ENCODE data around the gene LEPR.

DNA sequence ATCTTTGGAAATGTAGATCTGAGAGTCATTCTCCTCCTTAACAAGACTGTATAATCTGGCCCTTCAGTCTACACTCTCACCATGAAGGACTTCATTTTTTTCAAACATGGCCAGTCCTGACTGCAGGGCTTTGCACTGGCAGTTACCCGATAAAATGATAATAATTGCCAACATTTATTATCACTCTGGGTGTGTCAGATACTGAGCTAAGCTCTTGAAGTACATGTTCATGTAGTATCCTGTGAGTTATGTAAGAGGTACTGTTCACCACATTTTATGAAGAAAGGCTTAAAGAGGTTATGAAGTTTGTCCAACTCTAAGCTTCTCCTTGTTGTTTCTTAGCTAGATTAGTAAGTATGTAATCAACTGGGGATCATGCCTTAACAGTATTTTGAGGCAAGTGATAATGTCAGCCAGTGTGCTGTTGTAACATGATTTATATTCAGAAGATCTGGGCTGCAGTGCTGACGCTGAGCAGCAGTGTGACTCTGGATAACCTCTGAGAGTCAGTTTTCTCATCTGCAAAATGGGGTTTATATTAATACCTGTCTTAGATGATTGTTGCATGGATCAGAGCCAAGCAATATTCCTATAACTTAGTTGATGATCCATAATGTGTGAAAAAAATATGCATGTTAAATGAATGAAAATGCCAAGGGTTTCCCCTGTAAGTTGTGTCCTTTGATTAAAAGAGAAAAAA is 42.1 kb upstream of the LEPR start:
- TF ChIP-seq, protein P1, sequence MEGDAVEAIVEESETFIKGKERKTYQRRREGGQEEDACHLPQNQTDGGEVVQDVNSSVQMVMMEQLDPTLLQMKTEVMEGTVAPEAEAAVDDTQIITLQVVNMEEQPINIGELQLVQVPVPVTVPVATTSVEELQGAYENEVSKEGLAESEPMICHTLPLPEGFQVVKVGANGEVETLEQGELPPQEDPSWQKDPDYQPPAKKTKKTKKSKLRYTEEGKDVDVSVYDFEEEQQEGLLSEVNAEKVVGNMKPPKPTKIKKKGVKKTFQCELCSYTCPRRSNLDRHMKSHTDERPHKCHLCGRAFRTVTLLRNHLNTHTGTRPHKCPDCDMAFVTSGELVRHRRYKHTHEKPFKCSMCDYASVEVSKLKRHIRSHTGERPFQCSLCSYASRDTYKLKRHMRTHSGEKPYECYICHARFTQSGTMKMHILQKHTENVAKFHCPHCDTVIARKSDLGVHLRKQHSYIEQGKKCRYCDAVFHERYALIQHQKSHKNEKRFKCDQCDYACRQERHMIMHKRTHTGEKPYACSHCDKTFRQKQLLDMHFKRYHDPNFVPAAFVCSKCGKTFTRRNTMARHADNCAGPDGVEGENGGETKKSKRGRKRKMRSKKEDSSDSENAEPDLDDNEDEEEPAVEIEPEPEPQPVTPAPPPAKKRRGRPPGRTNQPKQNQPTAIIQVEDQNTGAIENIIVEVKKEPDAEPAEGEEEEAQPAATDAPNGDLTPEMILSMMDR (IDR thresholded peaks at IDR 0.05; ENCODE audit: low read depth, low read length) = no peak
- TF ChIP-seq EZH2phosphoT487 (IDR thresholded peaks at IDR 0.05; ENCODE audit: low read depth) = no peak
